NCI-H748 (cell line): ENCODE measurements around the gene NEURL4.

Experiments used
- DNase-seq: peaks from one replicate; lab custom pipeline; 2025; ENCODE audit not compliant: unreplicated experiment; lab: John Stamatoyannopoulos, UW

The NEURL4 gene

GRCh38 chr17:7306911-7307685 lies 22.0 kb downstream of the NEURL4 start, which contains the start of gene EIF5A:
TSS of gene EIF5A (plus strand) at chr17:7307628. CDS start at chr17:7309636, 2,008 bp downstream.
- DNase-seq, result peak; percentile 100

- no peak for DNase-seq
These were observed 25.0 kb downstream of the NEURL4 start for GRCh38 chr17:7304179-7304578.

- DNase-seq, result peak; percentile 91
These were observed 32.8 kb downstream of the NEURL4 start for GRCh38 chr17:7296189-7296861.

- DNase-seq, result peak; percentile 43
These were observed 33.6 kb downstream of the NEURL4 start for GRCh38 chr17:7295230-7296180.

- peak; percentile 98 for DNase-seq
These were observed 34.5 kb downstream of the NEURL4 start, which contains the start of gene YBX2 for GRCh38 chr17:7294614-7295153. TSS of gene YBX2 (minus strand) at chr17:7294639. CDS start at chr17:7294500, 139 bp downstream.

GRCh38 chr17:7293816-7294613 lies 35.1 kb downstream of the NEURL4 start:
- DNase-seq, result peak; percentile 91

- DNase-seq, result peak; percentile 27
These were observed 36.0 kb downstream of the NEURL4 start for GRCh38 chr17:7293159-7293558.

GRCh38 chr17:7292729-7293128 lies 36.4 kb downstream of the NEURL4 start:
- DNase-seq, result no peak

- DNase-seq, result no peak
These were observed 36.9 kb downstream of the NEURL4 start for GRCh38 chr17:7292194-7292593.

GRCh38 chr17:7290685-7291084 lies 38.5 kb downstream of the NEURL4 start:
- DNase-seq, result no peak

GRCh38 chr17:7290166-7290565 lies 39.0 kb downstream of the NEURL4 start:
- DNase-seq, result no peak

- DNase-seq, result no peak
These were observed 39.7 kb downstream of the NEURL4 start for GRCh38 chr17:7289256-7290032.

- DNase-seq, result no peak
These were observed 43.5 kb downstream of the NEURL4 start for GRCh38 chr17:7285679-7286078.

GRCh38 chr17:7284911-7285310 lies 44.2 kb downstream of the NEURL4 start:
- no peak for DNase-seq

- DNase-seq, result no peak
These were observed 45.5 kb downstream of the NEURL4 start for GRCh38 chr17:7283471-7284216.

- no peak for DNase-seq
These were observed 46.3 kb downstream of the NEURL4 start for GRCh38 chr17:7282752-7283321.

GRCh38 chr17:7281953-7282751 lies 47.0 kb downstream of the NEURL4 start:
- peak; percentile 60 for DNase-seq
